Measurements from ENCODE around the gene SRP54.

The SRP54 gene

GRCh38 chr14:34964977-34965764 is 17.6 kb upstream of the SRP54 start:
- H3K9me3 ChIP-seq (replicated peaks in 1 of 2; ENCODE audit: control insufficient read depth in 2 of 2, insufficient read depth in 1 of 2, low read depth in 1 of 2, low read length in 2 of 2) = no peaks in the 10 kb centered on the region
- H3K27ac ChIP-seq (replicated peaks; ENCODE audit: low read length) = no peak overlapping the region
- H3K4me3 ChIP-seq (ENCODE audit: low read length in 2 of 2) = no peak overlapping the region
- no peak overlapping the region for H3K4me2 ChIP-seq (ENCODE audit: insufficient read depth, low read length, poor library complexity, severe bottlenecking)
- H2BK120ac ChIP-seq (ENCODE audit: low read depth, low read length) = no peak overlapping the region
- no peak overlapping the region for H2BK5ac ChIP-seq (ENCODE audit: low read length)
- no peak overlapping the region for H3K23ac ChIP-seq (ENCODE audit: low read depth, low read length, poor library complexity)
- no peak overlapping the region for H2AFZ ChIP-seq (ENCODE audit: low read length)
- no peak overlapping the region for H3K4ac ChIP-seq (ENCODE audit: low read length)
- H3K4me1 ChIP-seq (ENCODE audit: control insufficient read depth in 2 of 2, insufficient read depth in 1 of 2, low read depth in 1 of 2, low read length in 2 of 2) = no peaks in the 10 kb centered on the region
- DNase-seq (ENCODE audit: low spot score) = no peak
- H3K9ac ChIP-seq (ENCODE audit: low read depth, low read length, poor library complexity) = no peak overlapping the region
- H3K36me3 ChIP-seq (replicated peaks in 1 of 2; ENCODE audit: control insufficient read depth in 2 of 2, insufficient read depth in 2 of 2, low read length in 2 of 2) = peaks cover 3 to 10% of the 10 kb centered on the region in 2 donors
- no peaks in the 10 kb centered on the region for H3K79me1 ChIP-seq (ENCODE audit: low read depth, low read length)
- no peak overlapping the region for H2BK12ac ChIP-seq (ENCODE audit: low read length)
- H3K14ac ChIP-seq (ENCODE audit: low read length) = no peak overlapping the region
- H3K27me3 ChIP-seq (ENCODE audit: control insufficient read depth in 3 of 3, insufficient read depth in 3 of 3, low read depth in 1 of 3, low read length in 3 of 3) = no peaks in the 10 kb centered on the region
- H2BK15ac ChIP-seq (ENCODE audit: low read length) = no peak overlapping the region
- no CpG with 5 or more reads among the region's 2 CpGs for WGBS, 2 donors (ENCODE audit: extremely low coverage in 2 of 2, insufficient read length in 2 of 2, insufficient replicate concordance in 1 of 2)
- H2AK5ac ChIP-seq (ENCODE audit: low read depth, low read length) = no peak overlapping the region
- H4K8ac ChIP-seq (ENCODE audit: low read depth, low read length) = no peak overlapping the region
- H4K91ac ChIP-seq (ENCODE audit: low read depth, low read length, poor library complexity) = no peak overlapping the region
- H3K18ac ChIP-seq (ENCODE audit: low read length) = no peak overlapping the region

GRCh38 chr14:34965912-34966311 is 16.9 kb upstream of the SRP54 start:
- Histone ChIP-seq H3K79me1 (ENCODE audit: low read depth, low read length) (no peaks in the 10 kb centered on the region), H3K27ac (replicated peaks; ENCODE audit: low read length) (no peak overlapping the region), H3K23ac (ENCODE audit: low read depth, low read length, poor library complexity) (no peak overlapping the region), H3K9ac (ENCODE audit: low read depth, low read length, poor library complexity) (no peak overlapping the region), H4K8ac (ENCODE audit: low read depth, low read length) (no peak overlapping the region), H2BK12ac (ENCODE audit: low read length) (no peak overlapping the region), H4K91ac (ENCODE audit: low read depth, low read length, poor library complexity) (no peak overlapping the region), H2AK5ac (ENCODE audit: low read depth, low read length) (no peak overlapping the region), H3K18ac (ENCODE audit: low read length) (no peak overlapping the region), H3K4me2 (ENCODE audit: insufficient read depth, low read length, poor library complexity, severe bottlenecking) (no peak overlapping the region), H3K4me1 (ENCODE audit: control insufficient read depth in 2 of 2, insufficient read depth in 1 of 2, low read depth in 1 of 2, low read length in 2 of 2) (no peaks in the 10 kb centered on the region), H3K4me3 (ENCODE audit: low read length in 2 of 2) (no peak overlapping the region), H3K14ac (ENCODE audit: low read length) (no peak overlapping the region), H2AFZ (ENCODE audit: low read length) (no peak overlapping the region), H3K9me3 (replicated peaks in 1 of 2; ENCODE audit: control insufficient read depth in 2 of 2, insufficient read depth in 1 of 2, low read depth in 1 of 2, low read length in 2 of 2) (no peaks in the 10 kb centered on the region), H3K27me3 (ENCODE audit: control insufficient read depth in 3 of 3, insufficient read depth in 3 of 3, low read depth in 1 of 3, low read length in 3 of 3) (no peaks in the 10 kb centered on the region), H2BK120ac (ENCODE audit: low read depth, low read length) (no peak overlapping the region), H2BK5ac (ENCODE audit: low read length) (no peak overlapping the region), H3K36me3 (replicated peaks in 1 of 2; ENCODE audit: control insufficient read depth in 2 of 2, insufficient read depth in 2 of 2, low read length in 2 of 2) (peaks cover 3 to 10% of the 10 kb centered on the region in 2 donors), H2BK15ac (ENCODE audit: low read length) (no peak overlapping the region), H3K4ac (ENCODE audit: low read length) (no peak overlapping the region)
- WGBS, 2 donors (ENCODE audit: extremely low coverage in 2 of 2, insufficient read length in 2 of 2, insufficient replicate concordance in 1 of 2) = no CpG with 5 or more reads among the region's 4 CpGs
- DNase-seq (ENCODE audit: low spot score) = no peak

- no peak overlapping the region for H2BK120ac ChIP-seq (ENCODE audit: low read depth, low read length)
- no peak overlapping the region for H3K14ac ChIP-seq (ENCODE audit: low read length)
- no peak overlapping the region for H3K18ac ChIP-seq (ENCODE audit: low read length)
- H3K23ac ChIP-seq (ENCODE audit: low read depth, low read length, poor library complexity) = no peak overlapping the region
- H2AK5ac ChIP-seq (ENCODE audit: low read depth, low read length) = no peak overlapping the region
- H3K9ac ChIP-seq (ENCODE audit: low read depth, low read length, poor library complexity) = no peak overlapping the region
- H3K4me2 ChIP-seq (ENCODE audit: insufficient read depth, low read length, poor library complexity, severe bottlenecking) = no peak overlapping the region
- H3K79me1 ChIP-seq (ENCODE audit: low read depth, low read length) = no peaks in the 10 kb centered on the region
- no peak overlapping the region for H4K8ac ChIP-seq (ENCODE audit: low read depth, low read length)
- no CpG with 5 or more reads among the region's 3 CpGs for WGBS, 2 donors (ENCODE audit: extremely low coverage in 2 of 2, insufficient read length in 2 of 2, insufficient replicate concordance in 1 of 2)
- no peaks in the 10 kb centered on the region for H3K9me3 ChIP-seq (replicated peaks in 1 of 2; ENCODE audit: control insufficient read depth in 2 of 2, insufficient read depth in 1 of 2, low read depth in 1 of 2, low read length in 2 of 2)
- H3K36me3 ChIP-seq (replicated peaks in 1 of 2; ENCODE audit: control insufficient read depth in 2 of 2, insufficient read depth in 2 of 2, low read length in 2 of 2) = peaks cover 3 to 10% of the 10 kb centered on the region in 2 donors
- H2BK12ac ChIP-seq (ENCODE audit: low read length) = no peak overlapping the region
- H3K27me3 ChIP-seq (ENCODE audit: control insufficient read depth in 3 of 3, insufficient read depth in 3 of 3, low read depth in 1 of 3, low read length in 3 of 3) = no peaks in the 10 kb centered on the region
- H3K4me1 ChIP-seq (ENCODE audit: control insufficient read depth in 2 of 2, insufficient read depth in 1 of 2, low read depth in 1 of 2, low read length in 2 of 2) = no peaks in the 10 kb centered on the region
- H2AFZ ChIP-seq (ENCODE audit: low read length) = no peak overlapping the region
- H3K4ac ChIP-seq (ENCODE audit: low read length) = no peak overlapping the region
- H2BK15ac ChIP-seq (ENCODE audit: low read length) = no peak overlapping the region
- DNase-seq (ENCODE audit: low spot score) = no peak
- H4K91ac ChIP-seq (ENCODE audit: low read depth, low read length, poor library complexity) = no peak overlapping the region
- H3K4me3 ChIP-seq (ENCODE audit: low read length in 2 of 2) = no peak overlapping the region
- no peak overlapping the region for H3K27ac ChIP-seq (replicated peaks; ENCODE audit: low read length)
- no peak overlapping the region for H2BK5ac ChIP-seq (ENCODE audit: low read length)
Measured at GRCh38 chr14:34966413-34966812, 16.4 kb upstream of the SRP54 start.

- H3K9ac ChIP-seq (ENCODE audit: low read depth, low read length, poor library complexity) = no peak overlapping the region
- H3K4ac ChIP-seq (ENCODE audit: low read length) = no peak overlapping the region
- no peaks in the 10 kb centered on the region for H3K79me1 ChIP-seq (ENCODE audit: low read depth, low read length)
- H3K27ac ChIP-seq (replicated peaks; ENCODE audit: low read length) = no peak overlapping the region
- H3K23ac ChIP-seq (ENCODE audit: low read depth, low read length, poor library complexity) = no peak overlapping the region
- H3K4me3 ChIP-seq (ENCODE audit: low read length in 2 of 2) = no peak overlapping the region
- H3K27me3 ChIP-seq (ENCODE audit: control insufficient read depth in 3 of 3, insufficient read depth in 3 of 3, low read depth in 1 of 3, low read length in 3 of 3) = no peaks in the 10 kb centered on the region
- no peak overlapping the region for H2BK15ac ChIP-seq (ENCODE audit: low read length)
- no peak overlapping the region for H2AK5ac ChIP-seq (ENCODE audit: low read depth, low read length)
- H4K8ac ChIP-seq (ENCODE audit: low read depth, low read length) = no peak overlapping the region
- H3K18ac ChIP-seq (ENCODE audit: low read length) = no peak overlapping the region
- no peaks in the 10 kb centered on the region for H3K4me1 ChIP-seq (ENCODE audit: control insufficient read depth in 2 of 2, insufficient read depth in 1 of 2, low read depth in 1 of 2, low read length in 2 of 2)
- peaks cover 2 to 10% of the 10 kb centered on the region in 2 donors for H3K36me3 ChIP-seq (replicated peaks in 1 of 2; ENCODE audit: control insufficient read depth in 2 of 2, insufficient read depth in 2 of 2, low read length in 2 of 2)
- H3K9me3 ChIP-seq (replicated peaks in 1 of 2; ENCODE audit: control insufficient read depth in 2 of 2, insufficient read depth in 1 of 2, low read depth in 1 of 2, low read length in 2 of 2) = no peaks in the 10 kb centered on the region
- H2BK120ac ChIP-seq (ENCODE audit: low read depth, low read length) = no peak overlapping the region
- H2BK5ac ChIP-seq (ENCODE audit: low read length) = no peak overlapping the region
- H2BK12ac ChIP-seq (ENCODE audit: low read length) = no peak overlapping the region
- H3K4me2 ChIP-seq (ENCODE audit: insufficient read depth, low read length, poor library complexity, severe bottlenecking) = no peak overlapping the region
- no peak overlapping the region for H3K14ac ChIP-seq (ENCODE audit: low read length)
- WGBS, 2 donors (ENCODE audit: extremely low coverage in 2 of 2, insufficient read length in 2 of 2, insufficient replicate concordance in 1 of 2) = no CpG with 5 or more reads among the region's 1 CpG
- H4K91ac ChIP-seq (ENCODE audit: low read depth, low read length, poor library complexity) = no peak overlapping the region
- no peak overlapping the region for H2AFZ ChIP-seq (ENCODE audit: low read length)
- no peak for DNase-seq (ENCODE audit: low spot score)
Measured at GRCh38 chr14:34970665-34971064, 12.1 kb upstream of the SRP54 start.

Data from neuronal stem cell (in vitro differentiated cells).